WTC11 (cell line): ENCODE results near the gene MGAT4C. TPM values are rescaled to one million over a fixed set of nuclear protein-coding genes. Genes with fewer than 3 reads are reported as not detected.

Experiments
- ATAC-seq: fragments of 200-7000 bp; cut with Tn5 transposase; 2 replicates; pipeline ENCODE4 v1.10.0; 2021; ENCODE audit warnings: mild to moderate bottlenecking, moderate library complexity
- CTCF ChIA-PET: fragments of 300-600 bp; sonication (Branson Sonifier 250); formaldehyde crosslinking; loops from one replicate; lab custom pipeline; 2021; ENCODE audit warnings: antibody characterized with exemption; lab: Charles Lee
- POLR2A ChIA-PET: fragments of 350-600 bp; sonication (Branson Sonifier 250); formaldehyde crosslinking; loops from one replicate; lab custom pipeline; 2021; ENCODE audit warnings: antibody characterized with exemption; lab: Charles Lee
- DNase-seq: peaks from one replicate; pipeline ENCODE4 v3.0.0; 2021; ENCODE audit warnings: low spot score
- H3K27ac Mint-ChIP-seq: 2 replicates; pipeline ENCODE4 v1.8.0; 2021; ENCODE audit warnings: mixed read lengths
- H3K27me3 Mint-ChIP-seq: 2 replicates; pipeline ENCODE4 v1.8.0; 2021; ENCODE audit warnings: low read depth, mild to moderate bottlenecking, moderate library complexity, mixed read lengths
- H3K36me3 Mint-ChIP-seq: 2 replicates; pipeline ENCODE4 v1.8.0; 2021; ENCODE audit warnings: mixed read lengths
- H3K4me1 Mint-ChIP-seq: 2 replicates; pipeline ENCODE4 v1.8.0; 2022; ENCODE audit warnings: mixed read lengths
- H3K4me3 Mint-ChIP-seq: 2 replicates; pipeline ENCODE4 v1.8.0; 2021; ENCODE audit warnings: mild to moderate bottlenecking, moderate library complexity, mixed read lengths
- H3K9me3 Mint-ChIP-seq: 2 replicates; pipeline ENCODE4 v1.8.0; 2021; ENCODE audit warnings: mixed read lengths
- CBFB ChIP-seq: sonication (generic); formaldehyde crosslinking; IDR thresholded peaks from 2 replicates; pipeline ENCODE4 v1.8.1; 2022; ENCODE audit warnings: mild to moderate bottlenecking, low read depth, missing genetic modification reagents
- CREB1 ChIP-seq: sonication (generic); formaldehyde crosslinking; IDR thresholded peaks from 2 replicates; pipeline ENCODE4 v1.8.0; 2023; ENCODE audit warnings: mild to moderate bottlenecking, missing genetic modification reagents
- ETV6 ChIP-seq: sonication (generic); formaldehyde crosslinking; IDR thresholded peaks from 2 replicates; pipeline ENCODE4 v1.8.1; 2022; ENCODE audit warnings: mild to moderate bottlenecking, missing genetic modification reagents
- FOXP1 ChIP-seq: sonication (generic); formaldehyde crosslinking; IDR thresholded peaks from 2 replicates; pipeline ENCODE4 v1.8.0; 2022; ENCODE audit warnings: missing genetic modification reagents, mild to moderate bottlenecking, moderate library complexity, borderline replicate concordance
- IRF2 ChIP-seq: sonication (generic); formaldehyde crosslinking; IDR thresholded peaks from 2 replicates; pipeline ENCODE4 v1.8.0; 2022; ENCODE audit warnings: low read depth, missing genetic modification reagents, borderline replicate concordance
- JUN ChIP-seq: sonication (generic); formaldehyde crosslinking; IDR thresholded peaks from 2 replicates; pipeline ENCODE4 v1.8.0; 2023; ENCODE audit warnings: mild to moderate bottlenecking, missing genetic modification reagents
- MYBL2 ChIP-seq: sonication (generic); formaldehyde crosslinking; IDR thresholded peaks from 2 replicates; pipeline ENCODE4 v1.8.1; 2023; ENCODE audit warnings: mild to moderate bottlenecking, moderate library complexity, missing genetic modification reagents
- NFE2L1 ChIP-seq: sonication (generic); formaldehyde crosslinking; IDR thresholded peaks from 2 replicates; pipeline ENCODE4 v1.8.1; 2023; ENCODE audit warnings: missing genetic modification reagents
- TP53 ChIP-seq: sonication (generic); formaldehyde crosslinking; IDR thresholded peaks from 2 replicates; pipeline ENCODE4 v1.8.1; 2023; ENCODE audit warnings: mild to moderate bottlenecking, missing genetic modification reagents
- ZBTB21 ChIP-seq: sonication (generic); formaldehyde crosslinking; IDR thresholded peaks from 2 replicates; pipeline ENCODE4 v1.8.1; 2023; ENCODE audit warnings: mild to moderate bottlenecking, missing genetic modification reagents, borderline replicate concordance
- ZNF138 ChIP-seq: sonication (generic); formaldehyde crosslinking; conservative IDR thresholded peaks from 2 replicates; pipeline ENCODE4 v1.8.1; 2022; ENCODE audit warnings: mild to moderate bottlenecking, moderate library complexity, missing genetic modification reagents
- ZNF219 ChIP-seq: sonication (generic); formaldehyde crosslinking; IDR thresholded peaks from 2 replicates; pipeline ENCODE4 v1.8.0; 2023; ENCODE audit warnings: missing genetic modification reagents, mild to moderate bottlenecking, borderline replicate concordance
- ZNF232 ChIP-seq: sonication (generic); formaldehyde crosslinking; IDR thresholded peaks from 2 replicates; pipeline ENCODE4 v1.8.0; 2022; ENCODE audit warnings: mild to moderate bottlenecking, missing genetic modification reagents
- ZNF263 ChIP-seq: sonication (generic); formaldehyde crosslinking; IDR thresholded peaks from 2 replicates; pipeline ENCODE4 v1.8.1; 2022; ENCODE audit warnings: low read depth, mild to moderate bottlenecking, moderate library complexity, missing genetic modification reagents
- ZNF317 ChIP-seq: sonication (generic); formaldehyde crosslinking; IDR thresholded peaks from 2 replicates; pipeline ENCODE4 v1.8.1; 2023; ENCODE audit warnings: low read depth, mild to moderate bottlenecking, moderate library complexity, missing genetic modification reagents, borderline replicate concordance
- ZNF423 ChIP-seq: fragments of 250-450 bp; sonication (Bioruptor Pico); IDR thresholded peaks from 2 replicates; pipeline ENCODE4 v2.1.2; 2022; ENCODE audit warnings: mild to moderate bottlenecking, moderate library complexity
- ZNF512 ChIP-seq: sonication (generic); formaldehyde crosslinking; IDR thresholded peaks from 2 replicates; pipeline ENCODE4 v1.8.1; 2022; ENCODE audit warnings: missing genetic modification reagents, borderline replicate concordance
- ZNF671 ChIP-seq: fragments of 250-450 bp; sonication (Bioruptor Pico); IDR thresholded peaks from 2 replicates; pipeline ENCODE4 v1.8.0; 2021; ENCODE audit warnings: mild to moderate bottlenecking
- total RNA-seq: library from RNA; stranded (reverse); gene quantifications from 3 replicates; pipeline ENCODE4 v1.2.3, GENCODE V29; 2021
- TF ChIP-seq, protein P1 (sequence below): sonication (generic); formaldehyde crosslinking; IDR thresholded peaks from 2 replicates; pipeline ENCODE4 v1.8.0; 2022; ENCODE audit warnings: mild to moderate bottlenecking, missing genetic modification reagents

Gene MGAT4C
- total RNA-seq, 1 experiment from 2014 or later, result 4.8 TPM

DNA sequence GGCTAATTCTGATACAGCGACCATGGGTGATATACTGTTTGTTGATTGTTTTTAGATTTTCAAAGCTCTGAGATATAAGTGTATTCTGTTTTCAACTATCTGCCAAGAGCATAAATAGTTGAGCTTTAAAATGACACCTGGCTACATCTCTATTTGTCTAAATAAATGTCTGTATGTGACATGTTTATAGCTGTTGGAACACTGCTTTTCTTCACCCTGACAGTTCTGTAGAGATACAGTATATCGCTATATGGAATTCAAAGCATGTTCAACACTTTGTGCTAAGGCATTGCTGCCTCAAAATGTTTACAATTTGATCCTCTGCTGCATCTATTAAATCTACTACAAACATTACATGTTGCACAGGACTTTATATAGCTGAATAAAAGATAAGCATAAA lies 27.4 kb upstream of the MGAT4C start:
- Mint-ChIP-seq H3K36me3 (peaks cover under 1% of the 10 kb centered on the region; the same call in 1 of the 2 replicates), H3K4me1 (no peaks in the 10 kb centered on the region), H3K27me3 (no peaks in the 10 kb centered on the region), H3K9me3 (peaks cover 14% of the 10 kb centered on the region), H3K4me3 (no peak overlapping the region), H3K27ac (no peak overlapping the region)
- TF ChIP-seq FOXP1 (no peak), ZNF263 (CRISPR knock-in tag) (no peak), ZNF232 (CRISPR knock-in tag) (no peak), ZNF512 (CRISPR knock-in tag) (no peak), ZNF138 (CRISPR knock-in tag) (no peak), ZNF671 (CRISPR knock-in tag) (no peak), ZNF423 (CRISPR knock-in tag) (no peak), ZBTB21 (CRISPR knock-in tag) (no peak), CREB1 (CRISPR knock-in tag) (no peak), CBFB (CRISPR knock-in tag) (no peak), MYBL2 (CRISPR knock-in tag) (no peak), JUN (CRISPR knock-in tag) (no peak)
- DNase-seq, result no peak
- CTCF ChIA-PET, result interaction anchor here (1.0 kb wide), 1 partner anchor 71 kb away, joined by 7 read pairs; no protein-coding TSS in a partner anchor
- POLR2A ChIA-PET, result no interaction called here
- ATAC-seq, result no peak

GRCh38 chr12:86275356-86275755 lies 19.2 kb upstream of the MGAT4C start:
- peaks cover 15% of the 10 kb centered on the region for H3K9me3 Mint-ChIP-seq
- TF ChIP-seq CREB1 (CRISPR knock-in tag), result no peak
- TF ChIP-seq, all 79 proteins: peak for 0
- Mint-ChIP-seq H3K36me3 (no peaks in the 10 kb centered on the region), H3K27me3 (no peaks in the 10 kb centered on the region), H3K4me1 (peaks cover 6% of the 10 kb centered on the region), H3K27ac (no peak overlapping the region), H3K4me3 (no peak overlapping the region)
- DNase-seq (no peak), ATAC-seq (no peak)
- CTCF ChIA-PET, result no interaction called here
- POLR2A ChIA-PET, result no interaction called here

GRCh38 chr12:86265329-86265695 lies 9.1 kb upstream of the MGAT4C start:
- Mint-ChIP-seq H3K36me3 (no peaks in the 10 kb centered on the region), H3K27me3 (no peaks in the 10 kb centered on the region), H3K4me1 (peaks cover 32% of the 10 kb centered on the region), H3K9me3 (no peaks in the 10 kb centered on the region), H3K4me3 (peak overlapping the region; percentile 80), H3K27ac (peak overlapping the region; percentile 37; the same call in 1 of the 2 replicates)
- no peak for TF ChIP-seq MYBL2 (CRISPR knock-in tag)
- TF ChIP-seq, protein P1, sequence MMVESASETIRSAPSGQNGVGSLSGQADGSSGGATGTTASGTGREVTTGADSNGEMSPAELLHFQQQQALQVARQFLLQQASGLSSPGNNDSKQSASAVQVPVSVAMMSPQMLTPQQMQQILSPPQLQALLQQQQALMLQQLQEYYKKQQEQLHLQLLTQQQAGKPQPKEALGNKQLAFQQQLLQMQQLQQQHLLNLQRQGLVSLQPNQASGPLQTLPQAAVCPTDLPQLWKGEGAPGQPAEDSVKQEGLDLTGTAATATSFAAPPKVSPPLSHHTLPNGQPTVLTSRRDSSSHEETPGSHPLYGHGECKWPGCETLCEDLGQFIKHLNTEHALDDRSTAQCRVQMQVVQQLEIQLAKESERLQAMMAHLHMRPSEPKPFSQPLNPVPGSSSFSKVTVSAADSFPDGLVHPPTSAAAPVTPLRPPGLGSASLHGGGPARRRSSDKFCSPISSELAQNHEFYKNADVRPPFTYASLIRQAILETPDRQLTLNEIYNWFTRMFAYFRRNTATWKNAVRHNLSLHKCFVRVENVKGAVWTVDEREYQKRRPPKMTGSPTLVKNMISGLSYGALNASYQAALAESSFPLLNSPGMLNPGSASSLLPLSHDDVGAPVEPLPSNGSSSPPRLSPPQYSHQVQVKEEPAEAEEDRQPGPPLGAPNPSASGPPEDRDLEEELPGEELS (CRISPR knock-in tag), result no peak
- no peak for TF ChIP-seq IRF2
- POLR2A ChIA-PET, result interaction anchor here (0.5 kb wide), 1 partner anchor 50 kb away, joined by 3 read pairs; no protein-coding TSS in a partner anchor
- DNase-seq (no peak), ATAC-seq (no peak)
- CTCF ChIA-PET, result no interaction called here

DNA sequence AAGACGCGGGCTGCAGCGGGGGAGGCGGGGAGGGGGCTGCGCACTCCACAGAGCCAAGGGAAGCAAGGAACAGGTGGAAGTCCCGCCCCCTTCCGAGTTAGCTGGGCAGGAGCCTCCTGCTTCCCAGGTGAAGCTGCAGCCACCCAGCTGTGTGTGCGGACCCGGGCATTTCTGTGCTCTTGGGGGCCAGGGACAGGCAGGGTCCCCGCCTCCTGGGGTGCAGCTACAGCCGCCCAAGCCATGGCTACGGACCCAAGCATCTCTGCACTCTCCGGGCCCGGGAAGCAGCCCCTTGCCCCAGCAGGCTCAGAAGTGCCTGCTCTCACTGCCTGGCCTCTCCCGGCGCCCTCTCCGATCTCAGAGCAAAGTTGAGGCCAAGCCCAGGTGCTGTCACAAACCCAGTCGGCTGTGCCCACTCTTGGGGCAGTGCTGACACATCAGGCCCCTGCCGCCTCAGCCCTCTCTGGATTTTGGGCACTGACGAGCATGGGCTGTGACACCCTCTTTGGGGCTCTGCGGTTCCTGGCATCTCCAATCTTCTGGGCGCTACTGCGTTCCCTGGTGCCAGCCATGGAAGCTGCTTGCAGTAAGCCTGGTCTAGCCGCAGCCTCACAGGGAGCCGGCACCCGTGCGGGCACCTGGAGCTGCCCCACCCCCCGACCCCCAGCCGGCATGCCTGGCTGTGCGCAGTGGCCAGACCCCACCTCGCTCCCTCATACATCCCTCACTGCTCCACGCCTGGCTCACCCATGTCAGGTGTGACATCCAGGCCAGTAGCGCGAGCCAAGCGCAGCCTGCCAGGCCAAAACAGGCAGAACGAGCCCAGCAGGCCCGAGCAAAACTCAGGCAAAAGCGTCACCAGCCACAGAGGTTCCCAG lies 8.5 kb upstream of the MGAT4C start:
- ATAC-seq (peak; percentile 94), DNase-seq (peak; percentile 80)
- Mint-ChIP-seq H3K36me3 (no peaks in the 10 kb centered on the region), H3K4me3 (peak overlapping the region; percentile 80), H3K27ac (no peak overlapping the region), H3K27me3 (no peaks in the 10 kb centered on the region), H3K9me3 (no peaks in the 10 kb centered on the region), H3K4me1 (peaks cover 32% of the 10 kb centered on the region)
- ChIA-PET POLR2A (interaction anchor here (0.5 to 1.2 kb wide), 2 partner anchors 26 to 50 kb away, joined by 3 to 4 read pairs; no protein-coding TSS in a partner anchor), CTCF (interaction anchor here (1.1 kb wide), 1 partner anchor 650 kb away, joined by 3 read pairs; no protein-coding TSS in a partner anchor)
- no peak for TF ChIP-seq IRF2
- TF ChIP-seq TP53 (CRISPR knock-in tag), result no peak
- no peak for TF ChIP-seq ZNF219 (CRISPR knock-in tag)
- TF ChIP-seq NFE2L1 (CRISPR knock-in tag), result peak; percentile 47; the same call in 1 of the 2 replicates
- TF ChIP-seq ETV6 (CRISPR knock-in tag), result no peak
- TF ChIP-seq JUN (CRISPR knock-in tag), result no peak
- TF ChIP-seq ZNF317 (CRISPR knock-in tag), result no peak
- 0 out of 2 replicates have a peak, but pooled peaks have one; percentile 22 for TF ChIP-seq MYBL2 (CRISPR knock-in tag)
